ENCODE measurements around the gene SFXN5. TPM values are rescaled to one million over a fixed set of nuclear protein-coding genes. Genes with fewer than 3 reads are reported as not detected.
"Not testable (repeated sequence)": the region's sequence is repeated elsewhere in the genome, so short reads cannot be mapped to it uniquely, and the experiment has no call there.

SFXN5 gene
- polyA plus RNA-seq, 3 donors from 2014 or later = 2.4 to 4.5 (median 3.3) TPM

GRCh38 chr2:72908741-72909140 is 162.8 kb downstream of the SFXN5 start:
- Mint-ChIP-seq H3K9me3 (no peaks in the 10 kb centered on the region), H3K27ac (no peak overlapping the region), H3K36me3 (no peaks in the 10 kb centered on the region), H3K4me1 (no peaks in the 10 kb centered on the region), H3K27me3 (ENCODE audit: low read depth in 3 of 3) (peaks cover 14 to 29% (median 21%) of the 10 kb centered on the region in 3 donors), H3K4me3 (no peak overlapping the region)
- no peak for DNase-seq

- not testable (repeated sequence) for H3K4me1 Mint-ChIP-seq, H3K27ac Mint-ChIP-seq, H3K9me3 Mint-ChIP-seq, H3K4me3 Mint-ChIP-seq, H3K36me3 Mint-ChIP-seq, DNase-seq
- H3K27me3 Mint-ChIP-seq (ENCODE audit: low read depth in 3 of 3) = peaks cover 16 to 26% (median 16%) of the 10 kb centered on the region in 3 donors
Observed at GRCh38 chr2:72907369-72907768, 164.1 kb downstream of the SFXN5 start.

- H3K27me3 Mint-ChIP-seq (ENCODE audit: low read depth in 3 of 3) = peaks cover 11 to 12% (median 11%) of the 10 kb centered on the region in 3 donors
- no peak overlapping the region for H3K27ac Mint-ChIP-seq
Observed at GRCh38 chr2:72901426-72901825, 170.1 kb downstream of the SFXN5 start.

GRCh38 chr2:72900191-72900825 is 171.2 kb downstream of the SFXN5 start:
- H3K4me3 Mint-ChIP-seq = no peak overlapping the region
- no peak for DNase-seq
- no peaks in the 10 kb centered on the region for H3K9me3 Mint-ChIP-seq
- no peak overlapping the region for H3K27ac Mint-ChIP-seq
- no peaks in the 10 kb centered on the region for H3K36me3 Mint-ChIP-seq
- H3K27me3 Mint-ChIP-seq (ENCODE audit: low read depth in 3 of 3) = peaks cover 8 to 13% (median 11%) of the 10 kb centered on the region in 3 donors
- H3K4me1 Mint-ChIP-seq = no peaks in the 10 kb centered on the region

More at GRCh38 chr2:72901426-72901825, 170.1 kb downstream of the SFXN5 start:
- Mint-ChIP-seq H3K36me3 (no peaks in the 10 kb centered on the region), H3K4me1 (no peaks in the 10 kb centered on the region), H3K4me3 (no peak overlapping the region), H3K9me3 (no peaks in the 10 kb centered on the region)
- no peak for DNase-seq

- Mint-ChIP-seq H3K27me3 (ENCODE audit: low read depth in 3 of 3) (peaks cover 8 to 12% (median 11%) of the 10 kb centered on the region in 3 donors), H3K36me3 (no peaks in the 10 kb centered on the region), H3K4me3 (no peak overlapping the region), H3K4me1 (no peaks in the 10 kb centered on the region), H3K9me3 (no peaks in the 10 kb centered on the region), H3K27ac (no peak overlapping the region)
- DNase-seq = no peak
Observed at GRCh38 chr2:72898585-72898906, 173.0 kb downstream of the SFXN5 start.

GRCh38 chr2:72897785-72898584 is 173.5 kb downstream of the SFXN5 start:
- Mint-ChIP-seq H3K4me1 (no peaks in the 10 kb centered on the region), H3K36me3 (no peaks in the 10 kb centered on the region), H3K4me3 (no peak overlapping the region), H3K27ac (no peak overlapping the region), H3K9me3 (no peaks in the 10 kb centered on the region), H3K27me3 (ENCODE audit: low read depth in 3 of 3) (peaks cover 8 to 14% (median 11%) of the 10 kb centered on the region in 3 donors)
- DNase-seq = no peak

DNA sequence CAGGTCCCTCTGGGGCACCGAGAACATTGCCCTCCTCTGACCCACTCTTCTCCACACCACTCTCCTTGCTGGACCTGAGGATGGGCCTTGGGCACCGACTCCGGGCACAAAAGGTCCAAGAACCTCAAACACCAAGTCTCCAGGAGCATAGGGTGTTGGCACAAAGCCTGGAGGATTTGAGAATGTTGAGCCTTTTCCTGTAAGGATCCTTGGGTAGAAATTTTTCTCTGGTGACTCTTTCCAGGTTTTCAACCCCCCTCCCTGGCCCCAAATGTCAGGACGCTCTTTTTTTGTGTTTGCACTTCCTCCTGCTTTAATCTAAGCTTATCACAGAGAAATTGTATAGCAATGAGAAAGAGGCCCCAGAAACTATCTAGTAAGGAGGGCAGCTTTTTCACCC is 175.1 kb downstream of the SFXN5 start:
- DNase-seq = no peak
- no peak overlapping the region for H3K4me3 Mint-ChIP-seq
- H3K4me1 Mint-ChIP-seq = no peaks in the 10 kb centered on the region
- H3K9me3 Mint-ChIP-seq = no peaks in the 10 kb centered on the region
- H3K27ac Mint-ChIP-seq = no peak overlapping the region
- no peaks in the 10 kb centered on the region for H3K36me3 Mint-ChIP-seq
- H3K27me3 Mint-ChIP-seq (ENCODE audit: low read depth in 3 of 3) = peaks cover 3 to 10% (median 9%) of the 10 kb centered on the region in 3 donors

- Mint-ChIP-seq H3K9me3 (no peaks in the 10 kb centered on the region), H3K4me1 (no peaks in the 10 kb centered on the region), H3K36me3 (no peaks in the 10 kb centered on the region), H3K4me3 (no peak overlapping the region), H3K27me3 (ENCODE audit: low read depth in 3 of 3) (peaks cover 1 to 13% (median 10%) of the 10 kb centered on the region in 3 donors), H3K27ac (no peak overlapping the region)
- no peak for DNase-seq
Observed at GRCh38 chr2:72895759-72896281, 175.7 kb downstream of the SFXN5 start.

DNA sequence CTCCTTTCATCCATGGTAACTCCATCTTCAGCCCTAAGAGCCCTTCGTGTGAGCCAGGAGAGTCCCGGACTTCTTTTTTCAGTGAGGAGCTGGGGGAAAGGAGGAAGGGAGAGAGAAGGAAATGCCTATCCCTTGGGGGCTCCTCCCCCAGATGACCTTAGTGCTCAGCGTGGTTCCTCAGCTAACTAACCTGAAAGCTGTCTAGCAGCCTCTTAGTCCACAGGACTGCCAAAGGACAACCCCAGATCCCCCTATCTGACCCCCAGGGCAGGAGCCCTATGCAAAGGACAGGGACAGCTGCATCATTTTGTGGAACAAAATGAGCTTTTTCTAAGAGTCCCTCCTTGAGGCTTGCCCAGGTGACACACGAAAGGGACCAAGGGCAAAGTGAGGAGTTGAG is 176.4 kb downstream of the SFXN5 start:
- no peak for DNase-seq
- H3K27me3 Mint-ChIP-seq (ENCODE audit: low read depth in 3 of 3) = peaks cover 5 to 14% (median 11%) of the 10 kb centered on the region in 3 donors
- H3K27ac Mint-ChIP-seq = no peak overlapping the region
- H3K9me3 Mint-ChIP-seq = no peaks in the 10 kb centered on the region
- H3K4me3 Mint-ChIP-seq = no peak overlapping the region
- no peaks in the 10 kb centered on the region for H3K4me1 Mint-ChIP-seq
- no peaks in the 10 kb centered on the region for H3K36me3 Mint-ChIP-seq

DNA sequence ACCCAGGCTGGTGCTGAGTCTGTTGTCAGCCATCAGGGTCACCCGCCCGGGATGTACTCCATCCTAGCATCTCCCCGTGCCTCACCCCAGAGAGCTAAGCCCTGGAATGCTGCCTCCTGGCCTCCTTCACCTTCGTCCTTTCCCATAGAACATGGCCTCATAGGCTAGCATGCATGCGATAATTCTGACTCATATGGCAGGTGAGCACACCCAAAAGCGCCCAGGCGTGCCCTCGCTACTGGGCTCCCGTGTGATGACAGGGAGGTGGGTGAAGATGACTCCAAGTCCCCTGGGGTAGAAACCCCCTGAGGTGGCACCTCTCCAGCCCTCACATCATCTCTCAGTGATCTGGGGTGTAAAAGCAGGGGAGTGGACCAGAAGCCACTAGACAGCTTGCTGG is 177.0 kb downstream of the SFXN5 start:
- Mint-ChIP-seq H3K4me1 (no peaks in the 10 kb centered on the region), H3K27me3 (ENCODE audit: low read depth in 3 of 3) (peaks cover 5 to 17% (median 11%) of the 10 kb centered on the region in 3 donors), H3K9me3 (no peaks in the 10 kb centered on the region), H3K36me3 (no peaks in the 10 kb centered on the region), H3K4me3 (no peak overlapping the region), H3K27ac (no peak overlapping the region)
- no peak for DNase-seq

DNA sequence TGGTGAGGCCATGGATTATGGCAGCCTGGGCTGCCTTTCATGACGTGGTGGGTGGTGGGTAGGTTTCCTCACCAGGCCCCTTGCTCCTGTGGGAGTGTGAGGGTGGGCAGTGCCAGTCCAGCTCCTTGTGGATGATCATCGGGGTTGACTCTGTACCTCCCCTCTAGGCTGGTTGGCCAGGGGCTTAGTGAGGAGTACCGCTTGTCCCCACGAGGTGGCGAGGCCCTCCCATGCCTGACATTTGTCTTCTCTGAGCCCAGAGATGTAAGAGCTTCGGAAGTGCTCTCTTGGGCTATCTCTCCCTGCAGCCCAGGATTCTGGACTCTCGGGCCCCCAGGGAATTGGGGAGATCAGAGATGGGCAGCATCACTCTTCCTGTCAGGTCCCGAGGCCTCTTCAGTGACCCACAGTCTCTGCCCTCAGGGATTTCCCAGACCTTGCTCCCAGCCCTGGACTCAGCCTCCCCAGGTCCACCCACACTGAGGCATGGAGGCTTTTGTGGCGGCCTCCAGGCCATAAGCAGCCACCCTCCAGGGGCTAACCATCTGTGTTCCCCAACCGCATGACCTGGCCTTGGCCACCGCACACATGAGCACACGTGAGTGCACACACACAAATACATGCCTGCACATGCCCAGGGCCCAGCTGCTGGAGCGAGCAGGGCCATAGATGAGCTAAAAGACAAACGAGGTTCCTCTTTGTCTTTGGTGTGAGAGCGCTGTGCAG is 177.8 kb downstream of the SFXN5 start:
- Mint-ChIP-seq H3K4me1 (no peaks in the 10 kb centered on the region), H3K27ac (no peak overlapping the region), H3K36me3 (no peaks in the 10 kb centered on the region), H3K9me3 (no peaks in the 10 kb centered on the region), H3K27me3 (ENCODE audit: low read depth in 3 of 3) (peaks cover 5 to 17% (median 5%) of the 10 kb centered on the region in 3 donors), H3K4me3 (no peak overlapping the region)
- peak in 2 of 3 donors; percentile 8 to 28 for DNase-seq

DNA sequence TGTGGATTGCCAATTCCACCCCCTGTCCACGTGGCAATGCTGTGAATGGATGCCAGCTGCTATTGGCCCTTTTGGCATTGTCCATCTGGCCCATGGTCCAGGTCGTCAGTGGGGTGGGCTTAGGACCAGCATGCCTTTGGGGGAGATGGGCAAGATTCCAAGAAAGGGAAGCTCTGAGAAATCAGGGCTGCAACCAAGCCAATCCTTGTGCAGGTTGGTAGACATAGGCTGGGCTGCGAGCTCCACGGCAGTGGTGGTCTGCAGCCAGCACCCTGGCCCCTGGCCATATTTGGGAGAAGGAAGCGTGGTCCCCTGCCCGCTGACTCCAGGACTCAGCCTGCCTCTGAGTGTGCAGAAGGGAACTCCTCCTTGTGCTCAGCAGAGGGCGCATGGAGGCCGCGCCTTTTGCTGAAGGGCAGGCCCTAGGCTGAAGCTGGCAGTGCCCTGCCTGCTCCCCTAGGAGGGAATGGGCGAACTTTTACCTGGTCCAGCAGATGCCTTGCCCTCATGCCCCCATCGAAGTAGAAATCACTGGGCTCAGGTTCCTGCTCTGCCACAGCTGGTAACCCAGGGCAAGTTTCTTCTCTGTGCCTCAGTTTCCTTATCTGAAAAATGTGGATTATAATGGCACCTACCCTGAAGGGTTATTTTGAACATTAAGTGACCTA is 178.9 kb downstream of the SFXN5 start:
- Mint-ChIP-seq H3K27ac (no peak overlapping the region), H3K4me1 (peaks cover 0 to 4% of the 10 kb centered on the region in 2 donors), H3K9me3 (no peaks in the 10 kb centered on the region), H3K4me3 (no peak overlapping the region), H3K36me3 (no peaks in the 10 kb centered on the region), H3K27me3 (ENCODE audit: low read depth in 3 of 3) (peaks cover 3 to 17% (median 5%) of the 10 kb centered on the region in 3 donors)
- peak; percentile 34 to 59 (median 50) for DNase-seq
